ENCODE measurements around the gene GP1BB. TPM values are rescaled to one million over a fixed set of nuclear protein-coding genes. Genes with fewer than 3 reads are reported as not detected.
A peak's percentile ranks its signal among the peaks of the same experiment; 100 is the strongest.

GP1BB gene
- total and polyA plus RNA-seq, 8 donors, result 2.4 to 27.8 (median 8.7) TPM; not detected in 2

- H3K9me3 ChIP-seq, result no peaks in the 10 kb centered on the region
- 88 to 95% (median 93%) methylated on average over 6 of the region's 6 CpGs for whole genome bisulfite sequencing, 5 donors
- no peaks in the 10 kb centered on the region for H3K4me1 ChIP-seq
- H3K27ac ChIP-seq, result no peak overlapping the region
- no peak overlapping the region for H3K4me3 ChIP-seq
- intact Hi-C loops (cut with DNase I; ENCODE audit: low total_unique reads), result no loop called here
- DNase-seq, result peak in 1 of 2 donors; percentile 13
- H3K27me3 ChIP-seq, result peaks cover 0 to 22% (median 7%) of the 10 kb centered on the region in 3 donors
- TF ChIP-seq POLR2AphosphoS5 (IDR thresholded peaks at IDR 0.05), result no peak
- TF ChIP-seq POLR2A (IDR thresholded peaks at IDR 0.05), result no peak
- TF ChIP-seq CTCF (IDR thresholded peaks at IDR 0.05), result no peak
- TF ChIP-seq EP300 (IDR thresholded peaks at IDR 0.05), result no peak
- H3K36me3 ChIP-seq, result no peaks in the 10 kb centered on the region
Measured at GRCh38 chr22:19700790-19701419, 22.4 kb upstream of the GP1BB start.

GRCh38 chr22:19701420-19702145 is 21.8 kb upstream of the GP1BB start:
- TF ChIP-seq CTCF (IDR thresholded peaks at IDR 0.05), result no peak
- TF ChIP-seq EP300 (IDR thresholded peaks at IDR 0.05), result no peak
- no peak for TF ChIP-seq POLR2A (IDR thresholded peaks at IDR 0.05)
- no peak for TF ChIP-seq POLR2AphosphoS5 (IDR thresholded peaks at IDR 0.05)
- intact Hi-C loops (cut with DNase I; ENCODE audit: low total_unique reads), result no loop called here
- H3K4me3 ChIP-seq, result no peak overlapping the region
- no peaks in the 10 kb centered on the region for H3K9me3 ChIP-seq
- no peaks in the 10 kb centered on the region for H3K36me3 ChIP-seq
- WGBS, 5 donors, result 79 to 83% (median 80%) methylated on average over 10 of the region's 10 CpGs
- no peaks in the 10 kb centered on the region for H3K4me1 ChIP-seq
- no peak overlapping the region for H3K27ac ChIP-seq
- H3K27me3 ChIP-seq, result peaks cover 0 to 28% (median 7%) of the 10 kb centered on the region in 3 donors
- DNase-seq, result peak in 1 of 2 donors; percentile 10

- intact Hi-C loops (cut with DNase I; ENCODE audit: low total_unique reads), result no loop called here
- Histone ChIP-seq H3K4me1 (no peaks in the 10 kb centered on the region), H3K36me3 (no peaks in the 10 kb centered on the region), H3K9me3 (no peaks in the 10 kb centered on the region), H3K27ac (no peak overlapping the region), H3K27me3 (peaks cover 0 to 51% (median 7%) of the 10 kb centered on the region in 3 donors), H3K4me3 (no peak overlapping the region)
- WGBS, 5 donors, result 55 to 71% (median 64%) methylated on average over 7 to 9 of the region's 9 CpGs
- TF ChIP-seq POLR2A (IDR thresholded peaks at IDR 0.05), result no peak
- TF ChIP-seq CTCF (IDR thresholded peaks at IDR 0.05), result no peak
- no peak for TF ChIP-seq POLR2AphosphoS5 (IDR thresholded peaks at IDR 0.05)
- TF ChIP-seq EP300 (IDR thresholded peaks at IDR 0.05), result no peak
- peak in 1 of 2 donors; percentile 23 for DNase-seq
Measured at GRCh38 chr22:19703869-19704268, 19.5 kb upstream of the GP1BB start.

- no peaks in the 10 kb centered on the region for H3K36me3 ChIP-seq
- H3K27me3 ChIP-seq, result peaks cover 0 to 57% (median 7%) of the 10 kb centered on the region in 3 donors
- WGBS, 5 donors, result 60 to 71% (median 65%) methylated on average over 14 to 15 of the region's 15 CpGs
- no peaks in the 10 kb centered on the region for H3K9me3 ChIP-seq
- no peak overlapping the region for H3K4me3 ChIP-seq
- H3K4me1 ChIP-seq, result no peaks in the 10 kb centered on the region
- no peak for TF ChIP-seq POLR2AphosphoS5 (IDR thresholded peaks at IDR 0.05)
- TF ChIP-seq CTCF (IDR thresholded peaks at IDR 0.05), result no peak
- no peak for TF ChIP-seq POLR2A (IDR thresholded peaks at IDR 0.05)
- TF ChIP-seq EP300 (IDR thresholded peaks at IDR 0.05), result no peak
- intact Hi-C loops (cut with DNase I; ENCODE audit: low total_unique reads), result no loop called here
- H3K27ac ChIP-seq, result no peak overlapping the region
- peak in 1 of 2 donors; percentile 44 for DNase-seq
Measured at GRCh38 chr22:19704355-19705015, 18.9 kb upstream of the GP1BB start.
